HepG2 (cell line): Measurements from ENCODE around the gene DUOXA1. TPM values are rescaled to one million over a fixed set of nuclear protein-coding genes. Genes with fewer than 3 reads are reported as not detected.

Experiments
- ARID5B ChIP-seq: IDR thresholded peaks from 2 replicates; pipeline ENCODE4 v1.4.0; 2020; ENCODE audit warnings: mild to moderate bottlenecking, missing genetic modification reagents
- CEBPB ChIP-seq: IDR thresholded peaks from 2 replicates; pipeline ENCODE4 v1.6.1; 2011; ENCODE audit warnings: low read depth, low read length, improper control_type of control experiment, borderline replicate concordance
- KDM1A ChIP-seq: IDR thresholded peaks from 2 replicates; pipeline ENCODE4 v1.6.1; 2016; ENCODE audit warnings: missing compliant biosample characterization
- NFRKB ChIP-seq: fragments of 450-650 bp; IDR thresholded peaks from 2 replicates; pipeline ENCODE4 v1.6.1; 2017
- TEF ChIP-seq: sonication (generic); formaldehyde crosslinking; IDR thresholded peaks from 2 replicates; pipeline ENCODE4 v1.5.0; 2020; ENCODE audit warnings: missing genetic modification reagents
- ZHX2 ChIP-seq, 2 experiments: sonication (generic) in 1 of 2; formaldehyde crosslinking in 1 of 2; IDR thresholded peaks; 2 replicates each; pipeline versions ENCODE4 v1.6.1 to v1.9.0; 2014 to 2022; ENCODE audit warnings: antibody characterized with exemption in 1 of 2, borderline replicate concordance in 1 of 2, inconsistent platforms in 1 of 2, low read depth in 1 of 2, missing genetic modification reagents in 1 of 2
- ZSCAN31 ChIP-seq: sonication (generic); formaldehyde crosslinking; IDR thresholded peaks from 2 replicates; pipeline ENCODE4 v1.5.0; 2020; ENCODE audit warnings: low read depth, mild to moderate bottlenecking, missing genetic modification reagents
- polyA plus RNA-seq, 8 experiments: library from polyadenylated mRNA; depleted of rRNA in 3 of 8; stranded (reverse) in 7 of 8; unstranded in 1 of 8; fragments of >200 nt; fragmentation: Illumina TruSeq in 4 of 8; extraction: Trizol in 4 of 8; gene quantifications; 2 replicates each; pipeline versions ENCODE4 v1.2.1 to v1.2.3, GENCODE V29; 2011 to 2016; ENCODE audit warnings: low read depth in 4 of 8, missing spikeins in 1 of 8, mixed read lengths in 1 of 8; ENCODE audit not compliant: insufficient read depth in 1 of 8
- total RNA-seq, 5 experiments: library from RNA; depleted of rRNA; stranded (reverse); fragments of >200 nt; fragmentation: Illumina TruSeq; extraction: Trizol; gene quantifications; 2 replicates each; pipeline ENCODE4 v1.2.3, GENCODE V29; 2016; ENCODE audit warnings: low read depth in 1 of 5

The DUOXA1 gene
- total and polyA plus RNA-seq, 2 of the 13 experiments (the other 11 are each of a cell fraction or from before 2014, with no cell fraction given): not detected

DNA sequence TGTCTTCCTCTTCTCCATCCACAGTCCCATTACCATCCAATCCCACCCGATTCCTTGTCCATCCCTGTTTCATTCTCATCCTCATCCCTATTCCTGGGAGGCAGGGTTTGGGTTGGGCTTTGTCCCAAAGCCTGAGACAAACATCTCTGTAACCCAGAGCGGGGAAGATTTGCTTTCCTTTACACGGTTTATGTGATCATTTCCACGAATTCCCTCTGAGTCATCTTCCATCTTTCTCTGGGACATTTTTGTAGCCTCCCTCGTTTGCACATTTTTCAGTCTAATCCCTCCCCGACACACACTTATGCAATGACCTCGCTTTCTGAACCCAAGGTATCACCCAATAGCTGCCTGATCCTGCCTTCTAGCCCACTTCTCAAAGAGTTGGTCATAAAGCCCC, 38.5 kb downstream of the DUOXA1 start (continued):
- TF ChIP-seq ZHX2 (IDR thresholded peaks at IDR 0.05; ENCODE audit: low read depth): no peak
- TF ChIP-seq ZHX2 (CRISPR knock-in tag; IDR thresholded peaks at IDR 0.05; ENCODE audit: borderline replicate concordance): no peak
- peak; percentile 64; the same call in 1 of the 2 replicates for TF ChIP-seq TEF (CRISPR knock-in tag)
- TF ChIP-seq CEBPB: peak; percentile 28; the same call in 1 of the 2 replicates
- TF ChIP-seq ZSCAN31 (CRISPR knock-in tag): no peak
- TF ChIP-seq ARID5B (CRISPR knock-in tag): peak; percentile 50
- no peak for TF ChIP-seq NFRKB
- TF ChIP-seq KDM1A (CRISPR knock-in tag): 0 out of 2 replicates have a peak, but pooled peaks have one; percentile 13
